Stimulated activated CD4-positive, alpha-beta T cell treated with anti-CD3 and anti-CD28 coated beads, Interleukin-15, amount 100 ng/mL, for 1 hour (primary cell): ENCODE measurements around the gene SOCS4.
"Not testable (repeated sequence)": the region's sequence is repeated elsewhere in the genome, so short reads cannot be mapped to it uniquely, and the experiment has no call there.

Source experiments
- DNase-seq, 2 donors: peaks; one replicate each; pipeline ENCODE4 v3.0.0-alpha.2; 2020; ENCODE audit warnings: low read depth in 1 of 2, low spot score in 1 of 2

Gene SOCS4

DNA sequence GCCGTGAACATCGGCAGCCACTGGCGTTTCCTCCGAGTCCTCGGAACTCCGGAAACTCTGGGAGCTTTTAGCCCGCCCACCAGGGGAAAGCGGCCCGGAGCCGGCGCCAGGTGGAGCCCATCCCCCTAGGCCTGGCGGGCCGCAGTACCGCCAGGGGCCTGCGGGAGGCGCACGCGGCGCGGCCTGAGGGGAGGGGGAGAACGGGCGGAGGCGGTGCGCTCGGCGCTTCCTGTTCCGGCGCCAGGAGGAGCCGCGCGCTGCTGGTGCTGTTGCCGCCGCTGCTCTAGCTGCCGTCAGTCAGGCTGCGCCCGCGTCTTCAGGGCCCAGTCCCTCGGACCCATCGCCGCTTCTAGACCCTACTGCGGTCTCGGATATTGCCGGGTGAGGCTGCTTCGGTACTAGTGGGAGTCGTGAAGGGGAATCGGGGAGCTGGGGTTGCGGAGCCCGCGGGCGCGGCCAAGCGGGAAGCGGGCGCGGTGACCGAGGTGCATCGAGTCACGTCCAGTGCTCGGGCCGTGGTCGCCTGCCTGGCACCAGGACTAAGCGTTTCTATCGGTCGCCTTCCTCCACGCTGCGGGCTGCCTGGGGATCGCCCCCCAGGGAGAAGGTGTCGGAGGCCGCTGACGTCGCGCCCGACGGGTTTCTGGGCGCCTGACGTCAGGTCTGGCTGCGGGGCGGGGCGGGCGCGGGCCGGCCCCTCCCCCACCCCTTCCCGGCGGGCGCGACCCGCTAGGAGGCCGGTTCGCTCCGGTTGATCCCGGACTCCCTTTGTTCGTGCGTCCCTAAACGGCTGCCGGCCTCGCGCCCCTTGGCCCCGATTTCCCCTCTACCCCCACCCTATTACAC, 24.6 kb downstream of the SOCS4 start, which contains the start of gene MAPK1IP1L:
TSS of gene MAPK1IP1L (plus strand) at position 225 of the 846 bp plus-strand sequence. CDS start 10,037 bp downstream, outside the sequence.
- peak; percentile 87 to 88 for DNase-seq

DNA sequence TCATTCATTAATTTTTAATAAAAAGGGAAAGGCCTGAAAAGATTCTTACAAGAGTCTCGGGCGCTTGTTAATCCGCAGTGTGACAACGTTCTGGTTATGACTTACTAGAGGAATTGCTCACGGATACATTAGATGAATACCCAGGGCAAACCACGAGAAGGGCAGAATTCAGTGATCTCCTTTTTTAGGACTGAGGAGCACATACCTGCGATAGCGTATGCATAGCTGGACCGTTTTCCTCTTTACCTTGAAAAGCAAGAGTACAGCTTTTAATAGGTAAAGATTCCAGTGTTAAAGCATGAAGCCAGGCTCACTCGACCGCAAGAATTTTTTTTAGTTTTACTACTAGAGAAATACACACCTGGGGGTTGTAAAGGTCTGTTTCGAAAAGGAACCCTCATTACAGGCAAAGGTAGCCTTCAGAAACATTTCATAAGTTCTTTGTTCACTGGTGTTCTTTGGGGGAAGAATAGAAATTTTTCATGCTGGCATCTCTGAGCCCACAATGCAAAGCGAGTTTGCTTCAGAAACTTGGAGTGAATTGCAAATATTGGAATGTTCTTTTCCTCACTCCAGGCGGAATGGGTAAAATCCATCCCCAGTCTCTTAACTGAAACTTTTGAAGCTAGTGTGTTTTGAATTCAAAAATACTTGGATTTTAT, 25.4 kb downstream of the SOCS4 start:
- no peak for DNase-seq

DNA sequence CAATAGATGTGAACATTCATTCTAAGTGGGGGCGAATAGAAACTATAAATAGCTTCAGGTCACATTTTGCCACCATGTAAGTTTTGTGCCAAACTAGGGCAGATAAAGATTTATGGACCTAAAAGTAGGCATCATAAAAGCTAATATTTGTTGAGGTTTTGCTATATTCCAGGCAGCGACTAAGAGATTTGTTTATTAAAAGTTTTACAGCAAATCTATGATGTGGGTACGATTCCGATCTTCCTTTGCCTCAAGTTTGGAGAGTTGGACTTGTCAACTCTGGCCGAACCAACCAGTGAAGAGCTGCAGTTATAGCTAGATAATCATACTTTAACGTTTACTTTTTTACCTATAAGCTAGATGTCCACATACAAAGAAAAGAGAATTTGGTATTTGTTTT, 26.0 kb downstream of the SOCS4 start:
- DNase-seq = no peak

DNA sequence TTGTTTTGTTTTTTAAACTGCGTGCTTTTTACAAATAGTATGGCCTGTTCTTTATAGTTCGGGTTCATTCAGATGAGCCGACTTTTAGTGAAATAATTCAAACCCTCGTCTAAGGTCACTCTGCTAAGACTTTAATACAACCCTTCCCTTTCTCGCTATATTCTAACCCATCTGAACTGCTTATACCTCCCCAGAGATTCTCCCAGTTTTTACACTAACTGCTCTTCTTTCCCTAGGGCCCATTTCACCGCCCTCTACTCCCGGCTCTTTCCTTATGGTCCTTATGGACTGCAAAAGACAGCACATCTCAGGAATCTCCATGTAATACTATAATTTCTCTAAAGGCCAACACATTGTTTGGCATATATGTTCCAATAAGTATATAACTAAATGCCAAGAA, 26.5 kb downstream of the SOCS4 start:
- no peak for DNase-seq

DNA sequence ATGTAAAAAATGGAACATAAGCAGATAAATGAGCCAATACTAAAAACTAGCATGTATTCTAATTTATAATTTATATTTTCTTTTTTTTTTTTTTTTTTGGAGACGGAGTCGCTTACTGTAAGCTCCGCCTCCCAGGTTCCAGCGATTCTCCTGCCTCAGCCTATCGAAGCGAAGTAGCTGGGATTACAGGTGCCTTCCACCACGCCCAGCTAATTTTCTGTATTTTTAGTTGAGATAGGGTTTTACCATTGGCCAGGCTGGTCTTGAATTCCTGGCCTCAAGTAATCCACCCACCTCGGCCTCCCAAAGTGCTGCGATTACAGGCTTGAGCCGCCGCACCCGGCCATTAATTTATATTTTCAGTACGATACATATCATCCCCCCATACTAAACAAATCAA, 27.1 kb downstream of the SOCS4 start:
- DNase-seq = no peak

DNA sequence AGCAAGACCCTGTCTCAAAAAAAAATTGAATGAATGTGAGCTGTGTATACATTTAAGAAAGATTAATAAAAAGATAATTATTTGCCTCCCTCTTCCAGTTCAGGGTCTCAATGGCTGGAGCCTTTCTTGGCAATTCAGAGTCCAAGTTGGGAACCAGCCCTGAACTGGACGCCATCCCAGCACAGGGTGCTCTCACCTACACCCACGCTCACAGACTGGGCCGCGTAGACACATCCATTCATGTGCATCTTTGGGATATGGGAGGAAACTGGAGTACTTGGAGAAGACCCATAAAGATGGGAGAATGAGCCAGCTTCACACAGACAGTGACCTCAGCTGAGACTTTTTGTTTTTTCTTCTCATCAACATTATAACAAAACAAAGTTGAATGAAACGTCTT, 30.9 kb downstream of the SOCS4 start:
- DNase-seq = no peak

DNA sequence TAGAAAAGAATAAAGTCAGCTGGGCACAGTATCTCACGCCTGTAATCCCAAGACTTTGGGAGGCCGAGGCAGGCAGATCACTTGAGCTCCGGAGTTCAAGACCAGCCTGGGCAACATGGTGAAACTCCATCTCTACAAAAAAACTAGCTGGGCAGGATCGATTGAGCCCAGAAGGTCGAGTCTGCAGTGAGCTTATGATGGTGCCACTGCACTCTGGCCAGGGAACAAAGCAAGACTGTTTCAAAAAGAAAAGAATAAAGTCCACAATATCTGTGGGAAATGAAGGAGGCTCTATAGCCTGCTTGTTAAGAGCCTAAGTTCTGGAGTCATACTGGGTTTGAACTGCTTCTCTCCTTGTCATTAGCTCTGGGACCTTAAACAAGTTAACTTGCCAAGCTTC, 32.3 kb downstream of the SOCS4 start:
- no peak for DNase-seq

DNA sequence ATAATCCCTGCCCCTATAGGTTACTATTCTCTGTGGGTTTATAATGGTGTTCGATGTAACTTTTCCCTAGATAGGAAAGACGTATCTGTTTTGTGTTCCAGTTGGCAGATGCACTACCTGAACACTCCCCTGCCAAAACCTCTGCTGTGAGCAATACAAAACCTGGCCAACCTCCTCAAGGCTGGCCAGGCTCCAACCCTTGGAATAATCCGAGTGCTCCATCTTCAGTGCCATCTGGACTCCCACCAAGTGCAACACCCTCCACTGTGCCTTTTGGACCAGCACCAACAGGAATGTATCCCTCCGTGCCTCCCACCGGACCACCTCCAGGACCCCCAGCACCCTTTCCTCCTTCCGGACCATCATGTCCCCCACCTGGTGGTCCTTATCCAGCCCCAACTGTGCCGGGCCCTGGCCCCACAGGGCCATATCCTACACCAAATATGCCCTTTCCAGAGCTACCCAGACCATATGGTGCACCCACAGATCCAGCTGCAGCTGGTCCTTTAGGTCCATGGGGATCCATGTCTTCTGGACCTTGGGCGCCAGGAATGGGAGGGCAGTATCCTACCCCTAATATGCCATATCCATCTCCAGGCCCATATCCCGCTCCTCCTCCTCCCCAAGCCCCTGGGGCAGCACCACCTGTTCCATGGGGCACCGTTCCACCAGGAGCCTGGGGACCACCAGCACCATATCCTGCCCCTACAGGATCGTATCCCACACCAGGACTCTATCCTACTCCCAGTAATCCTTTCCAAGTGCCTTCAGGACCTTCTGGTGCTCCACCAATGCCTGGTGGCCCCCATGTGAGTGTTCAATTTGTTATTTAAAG, 35.7 kb downstream of the SOCS4 start:
- DNase-seq = no peak

DNA sequence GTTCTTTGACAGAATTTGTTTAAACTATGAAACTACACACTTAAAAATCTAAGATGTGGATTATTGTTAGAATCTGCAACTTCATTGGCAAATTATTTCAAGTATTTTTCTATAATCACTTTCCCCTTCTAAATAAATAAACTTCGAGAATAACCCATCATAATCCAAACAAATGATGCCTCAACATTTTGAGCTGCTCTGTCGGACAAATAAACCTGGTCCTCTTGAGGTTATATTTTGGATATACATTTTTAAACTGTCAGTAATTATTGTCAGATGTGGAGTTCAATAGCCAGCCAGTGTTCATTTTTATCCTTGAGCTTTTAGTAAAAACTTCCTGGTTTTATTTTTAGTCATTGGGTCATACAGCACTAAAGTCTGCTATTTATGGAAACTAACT, 37.9 kb downstream of the SOCS4 start:
- not testable (repeated sequence) for DNase-seq

DNA sequence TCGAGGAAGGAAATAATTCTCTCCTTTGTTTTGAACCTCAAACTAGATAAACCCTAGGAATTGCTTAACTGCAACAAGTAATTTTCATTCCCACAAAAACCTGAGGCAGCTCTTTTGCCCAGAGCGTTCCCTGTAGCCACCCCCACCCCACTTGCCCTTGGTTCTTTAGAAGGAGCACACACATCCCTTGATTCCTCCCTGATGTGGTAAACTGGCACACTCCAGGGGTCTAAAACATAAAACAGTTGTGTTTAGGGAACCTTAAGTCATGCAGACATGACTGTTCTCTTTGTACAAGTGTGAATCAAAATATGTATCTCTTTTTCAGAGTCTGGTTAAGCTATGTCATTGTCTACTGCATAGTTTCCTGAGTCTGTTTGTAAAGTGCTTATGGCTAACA, 38.4 kb downstream of the SOCS4 start:
- DNase-seq = no peak

DNA sequence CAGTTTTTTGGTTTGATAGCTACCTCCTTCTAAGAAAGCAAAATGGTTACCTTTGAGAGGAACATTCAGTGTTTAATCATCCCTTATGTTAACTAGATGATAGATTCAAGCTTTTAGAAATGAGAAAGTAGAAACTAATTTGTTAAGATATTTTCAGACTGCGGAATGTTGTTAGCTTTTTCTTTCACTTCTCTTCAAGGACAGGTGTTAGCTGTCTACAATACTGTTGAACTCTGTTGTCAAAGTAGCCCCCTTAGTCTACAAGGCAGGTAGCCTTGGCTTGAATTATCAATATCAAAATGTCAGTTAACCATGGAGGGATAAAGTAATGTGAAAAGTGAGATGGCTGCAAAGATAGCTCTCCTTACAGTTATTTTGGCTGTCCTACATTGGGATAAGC, 39.2 kb downstream of the SOCS4 start:
- DNase-seq = no peak

DNA sequence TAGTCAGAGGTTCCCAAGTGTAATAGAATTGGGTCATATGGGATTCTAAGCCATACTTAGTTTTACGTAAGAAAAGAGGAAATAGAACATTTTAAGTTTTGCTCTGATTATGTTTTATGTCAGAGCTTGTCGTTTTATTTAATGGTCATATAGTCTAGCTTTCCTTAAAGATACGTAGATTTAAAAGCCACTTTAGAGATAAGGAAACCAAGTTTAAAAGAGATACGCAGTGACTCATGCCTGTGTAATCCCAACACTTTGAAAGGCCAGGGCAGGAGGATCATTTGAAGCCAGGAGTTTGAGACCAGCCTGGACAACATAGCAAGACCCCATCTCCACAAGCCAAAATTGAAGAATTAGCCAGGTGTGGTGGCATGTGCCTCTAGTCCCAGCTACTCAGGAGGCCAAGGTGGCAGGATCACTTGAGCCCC, 44.0 kb downstream of the SOCS4 start:
- no peak for DNase-seq

DNA sequence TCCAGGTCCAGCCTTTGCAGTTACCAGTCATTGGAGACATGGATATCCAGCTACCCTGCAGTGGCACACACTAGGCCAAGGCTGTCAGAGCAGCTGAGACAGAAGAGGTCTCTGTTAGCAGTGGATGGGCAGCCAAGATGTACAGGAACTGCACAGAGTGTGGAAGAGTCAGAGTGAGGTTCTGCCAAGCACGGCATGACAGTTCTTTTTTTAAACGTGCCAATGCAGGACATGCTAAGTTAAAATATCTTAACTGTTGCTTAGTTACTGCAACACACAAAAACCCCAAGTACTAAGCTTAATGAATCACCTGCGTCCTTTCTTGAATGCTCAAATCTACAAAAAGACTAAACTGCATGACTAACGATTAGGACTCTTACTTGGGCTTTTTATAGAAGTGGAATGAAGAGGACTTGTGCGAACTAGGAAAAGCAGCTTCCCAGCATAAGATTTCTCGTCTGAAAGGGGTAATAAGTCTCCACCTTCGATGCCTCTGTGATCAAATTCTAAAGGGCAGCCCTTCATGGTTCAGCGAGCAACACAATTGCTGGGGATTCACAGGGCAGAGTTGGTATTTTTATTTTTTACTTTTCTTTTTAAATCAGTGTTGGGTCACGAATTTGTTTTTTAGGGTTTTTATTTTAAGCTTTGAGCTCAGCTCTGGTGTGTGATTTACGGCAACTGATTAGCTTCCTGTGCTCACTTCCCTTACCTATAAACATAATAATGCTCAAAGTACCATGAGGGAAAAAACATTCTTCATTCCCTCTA, 45.0 kb downstream of the SOCS4 start:
- no peak for DNase-seq

DNA sequence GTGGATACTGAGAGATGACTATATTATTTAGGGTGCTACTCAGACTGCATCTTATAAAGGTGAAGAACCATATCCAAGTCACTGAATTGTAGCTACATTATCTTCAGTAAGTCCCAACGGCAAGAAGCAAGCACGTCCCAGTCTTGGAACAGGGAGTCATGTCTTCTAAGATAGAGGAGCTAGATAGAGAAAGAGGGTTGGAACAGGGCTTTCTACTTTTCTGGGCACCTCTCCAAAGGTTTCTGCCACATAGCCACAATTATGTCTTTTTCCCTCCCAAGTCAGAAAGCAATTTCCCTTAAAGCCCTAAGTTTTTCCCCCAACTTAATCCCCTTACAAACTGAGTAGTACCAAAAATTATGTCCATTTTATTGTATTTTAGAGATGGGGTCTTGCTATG, 46.8 kb downstream of the SOCS4 start:
- DNase-seq = no peak

DNA sequence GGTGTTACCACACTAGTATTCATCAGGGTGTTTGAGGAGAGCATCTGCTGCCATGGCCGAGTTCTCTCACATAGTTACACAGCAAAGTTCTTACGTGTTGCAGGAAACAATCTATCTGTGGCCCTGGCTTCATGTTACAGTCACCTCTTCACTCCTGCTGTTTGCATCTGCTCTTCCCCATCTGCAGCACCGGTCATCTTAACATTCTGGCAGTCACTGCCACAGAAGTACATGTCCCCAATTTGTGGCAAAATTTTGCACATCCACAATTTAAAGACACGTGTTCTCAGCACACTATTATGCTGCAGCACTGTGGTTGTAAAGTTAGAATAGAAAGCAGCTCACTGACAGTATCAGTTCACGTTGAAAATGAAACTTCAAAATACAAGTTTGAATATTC, 47.6 kb downstream of the SOCS4 start:
- no peak for DNase-seq

DNA sequence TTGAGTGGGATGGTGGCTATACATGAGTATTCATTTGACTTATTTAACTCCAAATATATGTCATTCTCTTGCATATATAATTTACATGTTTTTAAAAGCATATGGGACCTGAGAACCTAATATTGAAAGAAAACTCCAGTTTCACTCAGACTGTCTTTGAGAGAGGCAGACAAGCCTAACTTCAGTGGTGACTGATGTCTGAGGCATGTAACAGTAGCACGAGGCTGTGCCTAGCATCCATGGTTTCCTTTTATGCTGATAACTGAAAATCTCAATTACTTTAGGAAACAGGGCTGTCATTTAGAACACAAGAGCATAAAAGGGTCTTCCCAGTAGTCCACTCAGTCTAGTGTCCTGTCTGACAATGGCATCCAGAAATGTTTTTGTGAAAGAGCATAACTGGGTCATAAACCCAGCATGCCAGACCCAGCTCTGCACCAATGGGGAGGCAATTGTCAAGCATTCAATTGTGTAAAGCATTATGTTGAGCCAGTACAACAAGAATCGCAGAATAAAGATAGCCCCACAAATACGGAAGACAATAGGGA, 48.7 kb downstream of the SOCS4 start:
- no peak for DNase-seq

DNA sequence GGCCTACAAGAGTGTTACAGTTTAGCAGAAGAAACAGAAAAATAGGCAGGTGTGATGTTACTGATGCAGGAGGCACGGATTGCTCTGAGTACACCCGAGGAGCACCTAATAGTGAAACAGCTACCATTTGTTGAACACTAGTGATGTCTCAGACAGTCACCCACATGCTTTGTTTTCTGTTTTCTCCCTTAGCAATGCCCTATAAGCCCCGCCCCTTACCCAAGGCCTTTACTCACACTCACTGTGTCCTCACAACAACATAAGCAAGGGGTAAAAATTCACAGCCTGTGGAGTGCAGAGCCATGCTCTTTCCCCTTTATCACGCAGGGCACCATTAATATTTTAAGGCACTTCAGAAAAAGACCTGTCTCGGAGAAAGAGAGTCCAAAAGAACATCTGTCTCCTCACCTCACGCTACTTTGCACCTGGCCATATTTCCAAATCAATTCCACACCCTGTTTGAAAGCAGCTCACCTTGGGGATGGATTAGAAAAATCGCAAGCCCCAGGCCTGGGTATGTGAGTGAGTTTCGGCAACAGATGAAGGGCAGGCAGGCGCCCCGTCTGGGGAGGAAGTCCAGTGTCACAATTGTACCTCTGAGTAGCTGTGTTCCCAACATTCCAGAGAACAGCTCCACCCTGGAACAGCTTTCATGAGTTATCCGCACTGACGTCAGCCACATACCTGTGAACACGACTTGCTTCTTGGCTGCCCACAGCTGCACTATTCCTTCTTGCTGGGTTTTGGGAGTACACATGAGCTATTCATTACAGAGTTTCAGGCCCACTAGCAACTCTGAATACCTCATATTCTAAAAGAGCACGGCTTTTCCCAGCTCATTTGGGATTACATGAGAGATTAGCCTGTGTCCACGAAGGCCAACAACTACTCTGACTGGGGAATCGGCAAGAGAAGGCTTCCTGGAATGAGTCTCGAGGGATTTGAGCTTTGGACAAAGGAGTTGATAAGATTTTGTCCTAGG, 50.4 kb downstream of the SOCS4 start:
- no peak for DNase-seq

DNA sequence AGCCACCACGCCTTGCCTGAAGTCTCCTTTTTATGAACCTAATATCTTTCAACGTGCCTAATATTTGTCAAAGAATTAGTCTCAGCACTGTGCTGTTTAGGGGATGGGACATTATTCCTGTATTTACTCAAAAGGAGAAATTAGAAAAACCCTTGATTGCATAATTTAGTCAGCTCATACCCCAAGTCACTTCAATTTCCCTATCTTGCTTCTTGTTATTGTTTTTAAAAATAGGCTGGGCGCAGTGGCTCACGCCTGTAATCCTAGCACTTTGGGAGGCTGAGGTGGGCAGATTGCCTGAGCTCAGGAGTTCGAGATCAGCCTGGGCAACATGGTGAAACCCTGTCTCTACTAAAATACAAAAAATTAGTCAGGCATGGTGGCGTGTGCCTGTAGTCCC, 52.9 kb downstream of the SOCS4 start:
- not testable (repeated sequence) for DNase-seq

DNA sequence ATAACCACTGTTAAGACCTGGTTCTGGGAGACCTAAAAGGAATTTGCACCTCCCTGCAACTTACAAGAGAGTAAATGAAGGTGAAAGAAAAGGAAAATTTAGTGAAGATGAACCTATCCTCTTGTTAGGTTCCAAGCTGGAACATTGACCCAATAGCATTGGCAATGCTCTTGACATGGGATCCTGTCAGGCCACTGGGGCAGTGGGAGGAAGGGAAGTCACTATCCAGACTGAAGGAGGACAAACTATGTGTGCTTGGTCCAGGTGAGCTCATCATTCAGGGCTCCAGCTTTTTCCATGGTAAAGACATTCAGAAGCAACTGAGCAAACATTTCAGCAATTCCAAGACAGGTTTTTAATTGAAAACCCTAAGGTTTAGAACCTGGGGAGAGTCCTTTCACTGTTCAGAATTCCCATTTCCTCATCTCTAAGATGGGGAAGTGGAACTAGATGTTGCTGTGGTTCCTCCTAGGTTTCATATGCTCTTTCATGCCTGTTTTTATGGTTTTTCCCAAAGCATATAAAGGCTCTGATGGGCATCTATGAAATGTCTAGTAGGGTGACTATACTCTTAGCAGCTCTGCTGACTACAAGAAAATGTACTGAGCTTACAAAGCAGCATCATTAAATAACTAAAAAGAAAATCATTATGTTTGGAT, 57.5 kb downstream of the SOCS4 start:
- no peak for DNase-seq
